GM21717 (cell line): ENCODE data around the gene PLEKHA5.
"Not testable (repeated sequence)": the region's sequence is repeated elsewhere in the genome, so short reads cannot be mapped to it uniquely, and the experiment has no call there.

Experiments used
- ATAC-seq: cut with Tn5 transposase; IDR thresholded peaks from one replicate; pipeline ENCODE4 v1.9.1; 2021; ENCODE audit warnings: mild to moderate bottlenecking, moderate library complexity; ENCODE audit not compliant: unreplicated experiment

The PLEKHA5 gene

DNA sequence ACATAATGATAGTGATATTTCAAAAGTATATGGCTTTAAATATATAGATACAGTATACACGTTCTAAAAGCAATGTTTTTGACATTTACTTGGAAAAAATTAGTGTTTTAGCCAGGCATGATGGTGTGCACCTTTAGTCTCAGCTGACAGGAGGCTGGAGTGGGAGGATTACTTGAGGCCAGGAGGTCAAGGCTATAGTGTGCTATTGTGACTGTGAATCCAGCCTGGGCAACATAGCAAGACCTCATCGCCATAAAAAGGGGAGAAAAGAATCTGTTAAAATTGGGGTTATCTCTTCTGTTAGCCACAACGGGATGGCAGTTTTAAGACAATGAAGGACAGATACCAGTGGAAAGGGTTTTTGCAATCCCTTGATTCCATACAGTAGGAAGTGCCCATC, 95.2 kb downstream of the PLEKHA5 start:
- no peak for ATAC-seq

DNA sequence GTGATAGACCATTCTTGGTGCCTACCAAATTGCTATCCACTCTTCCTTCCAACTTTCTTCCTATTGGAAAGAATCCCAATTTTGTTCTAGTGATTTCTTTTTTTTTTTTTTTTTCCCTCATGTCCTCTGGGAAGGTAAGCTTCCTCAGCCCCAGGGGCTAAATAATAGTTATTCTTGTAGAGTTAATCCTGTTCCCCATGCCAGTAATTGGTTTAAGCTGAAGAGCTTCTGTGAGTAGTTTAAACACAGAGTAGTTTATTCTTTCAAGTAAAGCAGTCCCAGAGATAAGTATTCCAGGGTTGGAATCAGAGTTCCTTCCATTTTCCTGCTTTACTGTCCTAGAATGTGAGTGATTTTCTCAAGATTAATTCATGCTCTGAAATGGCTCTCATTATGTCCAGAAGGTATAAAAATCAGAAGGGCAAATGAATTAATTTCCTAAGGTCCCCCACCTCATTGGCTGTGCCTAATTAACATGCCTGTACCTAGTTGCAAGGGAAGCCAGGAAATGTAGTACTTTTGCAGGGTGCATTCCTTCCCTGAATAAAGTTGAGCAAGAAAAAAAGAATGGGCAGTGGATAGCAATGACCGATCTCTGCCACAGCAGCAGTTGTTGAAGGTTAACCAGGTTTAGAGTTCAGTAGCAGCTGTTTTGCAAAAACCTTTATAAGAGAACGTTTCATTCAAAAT, 97.8 kb downstream of the PLEKHA5 start:
- no peak for ATAC-seq

DNA sequence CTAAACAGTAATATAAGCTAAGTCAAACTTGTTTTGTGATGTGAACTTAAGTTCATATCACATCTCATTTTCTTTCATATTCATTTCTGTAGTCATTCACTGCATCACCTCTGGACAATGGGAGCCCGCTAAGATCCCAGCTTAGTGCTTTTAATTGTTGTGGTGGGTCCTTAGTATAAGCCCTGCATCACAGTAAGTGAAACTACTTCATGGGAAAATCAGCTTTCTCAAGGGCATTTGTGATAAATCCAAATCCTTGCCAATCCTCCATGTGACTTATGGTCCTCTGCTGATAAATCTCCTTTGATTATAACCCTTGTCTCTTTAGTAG, 98.3 kb downstream of the PLEKHA5 start:
- ATAC-seq: no peak

DNA sequence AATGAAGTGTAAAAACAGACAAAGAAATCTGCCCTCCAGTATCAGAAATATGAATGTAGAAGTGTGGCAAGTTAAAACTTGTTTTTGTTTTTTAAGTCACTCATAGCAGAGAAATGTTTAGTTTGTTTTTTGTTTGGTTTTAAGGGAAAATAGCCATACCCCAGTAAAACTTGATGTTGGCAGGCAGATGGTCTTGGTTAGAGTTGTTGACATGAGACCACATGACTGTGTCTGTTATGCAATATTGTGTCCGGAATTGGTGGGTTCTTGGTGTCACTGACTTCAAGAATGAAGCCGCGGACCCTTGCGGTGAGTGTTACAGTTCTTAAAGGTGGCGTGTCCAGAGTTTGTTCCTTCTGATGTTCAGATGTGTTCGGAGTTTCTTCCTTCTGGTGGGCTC, 99.5 kb downstream of the PLEKHA5 start:
- ATAC-seq: not testable (repeated sequence)

DNA sequence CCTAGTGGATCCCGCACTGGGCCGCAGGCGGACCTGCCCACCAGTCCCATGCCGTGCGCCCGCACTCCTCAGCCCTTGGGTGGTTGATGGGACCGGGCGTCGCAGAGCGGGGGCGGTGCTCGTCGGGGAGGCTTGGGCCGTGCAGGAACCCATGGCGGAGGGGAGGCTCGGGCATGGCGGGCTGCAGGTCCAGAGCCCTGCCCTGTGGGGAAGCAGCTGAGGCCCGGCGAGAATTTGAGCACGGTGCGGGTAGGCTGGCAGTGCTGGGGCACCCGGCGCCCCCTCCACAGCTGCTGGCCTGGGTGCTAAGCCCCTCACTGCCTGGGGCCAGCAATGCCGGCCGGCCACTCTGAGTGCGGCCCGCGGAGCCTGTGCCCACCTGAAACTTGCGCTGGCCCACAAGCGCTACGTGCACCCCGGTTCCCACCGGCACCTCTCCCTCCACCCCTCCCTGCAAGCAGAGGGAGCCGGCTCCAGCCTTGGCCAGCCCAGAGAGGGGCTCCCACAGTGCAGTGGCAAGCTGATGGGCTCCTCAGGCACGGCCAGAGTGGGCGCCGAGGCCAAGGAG, 100.8 kb downstream of the PLEKHA5 start:
- ATAC-seq: no peak

DNA sequence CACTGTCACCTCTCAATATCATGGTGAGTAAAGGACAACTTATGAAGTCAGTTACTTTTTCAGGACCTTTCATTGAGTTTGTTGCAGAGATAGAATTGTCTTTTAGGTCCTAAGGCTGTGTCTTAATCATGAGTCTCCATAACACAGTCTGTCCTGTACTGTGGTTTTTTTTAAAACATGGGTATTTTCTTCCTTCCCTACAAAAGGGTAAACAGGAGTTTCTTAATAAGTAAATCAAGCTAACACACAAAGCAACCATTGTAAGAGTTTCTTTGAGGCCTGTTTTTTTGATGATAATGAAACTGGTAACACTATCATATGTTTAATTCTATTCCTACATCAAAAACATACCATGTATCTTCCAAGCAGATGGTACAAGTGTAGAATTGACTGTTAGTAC, 101.4 kb downstream of the PLEKHA5 start:
- no peak for ATAC-seq

DNA sequence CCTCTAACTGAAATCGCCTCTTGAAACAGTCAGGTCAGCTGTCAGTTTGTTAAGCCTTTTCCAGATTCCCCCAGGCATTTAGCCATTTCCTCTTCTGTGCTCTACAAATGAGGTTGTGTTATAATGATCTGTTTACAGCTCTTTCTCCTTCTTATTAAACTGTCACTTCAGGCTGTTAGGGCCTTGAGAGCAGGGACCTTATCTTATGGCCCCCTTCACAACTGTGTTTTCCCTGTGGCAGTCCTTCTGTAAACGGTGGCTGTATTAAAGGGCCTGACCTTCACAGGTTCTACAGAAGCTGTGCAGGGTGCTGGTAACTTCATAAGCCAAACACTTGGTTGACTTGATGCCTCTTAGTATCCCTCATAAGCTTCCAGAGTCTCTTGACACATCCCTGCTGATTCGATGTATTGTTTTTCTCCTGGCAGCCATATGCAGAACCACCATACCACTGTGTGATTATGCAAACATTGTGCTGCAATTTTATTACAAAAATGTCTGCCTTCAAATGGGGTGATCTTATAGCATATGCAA, 104.7 kb downstream of the PLEKHA5 start:
- ATAC-seq: no peak

DNA sequence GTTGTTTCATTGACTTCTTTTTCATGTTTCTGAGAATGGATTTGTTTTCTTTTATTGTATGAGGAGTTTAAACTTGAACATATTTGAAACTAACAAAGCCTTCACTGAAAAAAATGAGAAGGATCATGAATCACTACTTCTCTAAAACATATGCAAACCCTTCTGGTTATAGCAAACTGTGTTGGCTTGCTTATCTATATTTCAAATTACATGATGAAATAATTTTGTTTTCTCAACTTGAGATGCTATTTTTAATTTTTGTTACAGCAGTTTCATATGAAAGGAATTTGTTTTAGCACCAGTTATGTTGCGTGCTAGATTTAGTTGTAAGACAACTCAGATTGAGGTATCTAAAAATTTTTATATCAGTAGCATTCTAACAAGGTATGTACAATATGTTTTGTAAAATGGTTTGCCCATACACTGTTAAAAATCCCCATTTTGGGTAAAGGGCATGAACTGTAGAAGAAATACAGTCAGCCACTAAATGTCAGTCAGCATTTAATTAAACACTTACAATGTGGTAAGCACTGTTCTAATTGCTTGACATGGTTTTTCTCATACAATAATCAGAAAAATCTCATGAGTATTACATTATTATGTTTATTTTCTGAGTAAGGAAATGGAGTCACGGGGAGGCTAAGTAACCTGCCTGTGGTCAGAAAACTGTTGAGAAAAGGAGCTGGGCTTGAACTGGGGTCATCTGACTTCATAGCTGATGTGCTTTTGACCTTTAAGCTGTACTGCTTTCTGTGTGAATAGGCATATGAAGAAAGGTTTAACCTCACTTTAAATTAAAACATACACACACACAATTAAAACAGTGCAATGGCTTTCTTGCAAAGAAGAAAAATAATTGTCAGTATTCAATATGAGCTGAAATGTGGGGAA, 105.7 kb downstream of the PLEKHA5 start:
- ATAC-seq: no peak

DNA sequence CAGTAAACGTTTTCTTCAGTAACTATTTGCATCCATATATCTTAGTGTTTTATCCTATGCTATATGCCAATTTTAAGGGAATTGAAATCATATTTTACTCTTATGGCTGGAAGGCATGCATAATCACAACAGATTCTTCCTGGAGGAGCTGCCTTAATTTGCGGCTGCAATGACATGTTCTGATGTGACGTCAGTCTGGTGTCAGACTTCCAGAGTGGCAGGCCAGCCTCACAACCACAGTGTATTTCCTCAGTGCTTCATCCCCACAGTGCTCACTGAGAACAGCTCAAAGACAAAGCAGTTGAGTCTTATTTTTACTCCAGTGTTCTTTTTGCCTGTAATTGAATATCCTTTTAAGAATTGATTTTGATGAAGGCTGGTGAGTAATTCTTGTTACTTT, 107.1 kb downstream of the PLEKHA5 start:
- ATAC-seq: no peak

DNA sequence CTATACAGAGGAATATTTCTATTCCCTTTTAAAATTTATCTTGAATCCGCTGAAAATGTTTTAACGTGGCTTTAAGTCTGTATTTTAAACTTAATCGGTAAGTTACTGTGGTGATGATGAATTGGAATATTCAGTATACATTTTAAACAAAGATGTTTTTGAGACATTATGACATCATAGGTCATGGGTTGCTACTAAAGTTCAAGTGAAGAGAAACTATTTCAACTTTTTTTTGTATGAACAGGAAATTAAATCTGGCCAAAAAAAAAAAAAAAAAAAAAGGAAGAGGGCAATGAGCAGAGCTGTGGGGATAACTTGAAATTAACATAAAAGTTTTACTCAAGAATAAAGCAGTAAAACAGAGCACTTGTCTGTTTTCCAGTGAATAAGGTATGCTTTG, 109.0 kb downstream of the PLEKHA5 start:
- no peak for ATAC-seq

DNA sequence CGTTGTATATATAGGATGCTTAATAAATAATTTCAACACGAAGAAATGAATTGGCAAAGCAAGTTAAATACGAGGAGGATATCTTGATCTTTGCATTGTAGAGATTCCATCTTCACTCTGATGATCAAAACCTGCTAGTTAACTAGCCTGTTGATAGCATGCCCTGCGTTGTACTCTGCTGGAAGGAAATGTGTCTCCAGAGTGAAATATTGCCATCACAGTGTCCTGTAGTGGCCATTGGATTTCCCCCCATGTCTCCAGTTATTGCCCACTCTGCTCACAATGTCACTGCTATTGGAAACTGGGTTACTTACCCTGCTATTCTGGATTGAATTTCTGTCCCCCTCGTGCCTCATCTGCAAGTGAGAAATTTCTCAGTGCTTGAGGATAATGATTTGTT, 109.6 kb downstream of the PLEKHA5 start:
- no peak for ATAC-seq

DNA sequence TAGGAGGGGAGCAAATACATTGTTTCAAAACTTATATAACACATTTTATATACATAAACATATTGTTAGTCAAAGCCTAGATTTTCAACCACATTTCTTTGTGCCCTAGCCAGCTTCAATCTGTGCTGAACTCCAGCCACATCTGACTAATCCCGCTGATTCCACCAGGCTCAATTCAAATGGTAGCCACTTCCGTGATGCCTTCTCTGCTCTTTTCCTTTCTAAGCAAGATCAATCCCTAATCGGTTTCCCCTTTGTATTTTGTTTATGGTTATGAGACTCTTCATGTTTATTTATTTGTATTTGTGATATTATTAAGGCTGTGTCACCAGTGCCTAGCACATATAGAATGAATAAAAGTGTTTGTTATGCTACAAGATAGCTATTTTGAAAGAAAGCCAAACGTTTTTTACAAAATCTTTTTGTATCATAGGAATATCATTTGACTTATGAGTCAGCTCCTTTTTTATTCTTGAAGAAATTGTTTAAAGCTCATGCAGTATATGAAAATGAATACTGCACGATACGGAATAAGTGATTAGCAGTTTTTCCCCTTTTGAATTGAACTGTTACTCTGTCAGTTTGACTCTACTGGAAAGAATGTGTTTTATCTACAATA, 110.2 kb downstream of the PLEKHA5 start:
- no peak for ATAC-seq

DNA sequence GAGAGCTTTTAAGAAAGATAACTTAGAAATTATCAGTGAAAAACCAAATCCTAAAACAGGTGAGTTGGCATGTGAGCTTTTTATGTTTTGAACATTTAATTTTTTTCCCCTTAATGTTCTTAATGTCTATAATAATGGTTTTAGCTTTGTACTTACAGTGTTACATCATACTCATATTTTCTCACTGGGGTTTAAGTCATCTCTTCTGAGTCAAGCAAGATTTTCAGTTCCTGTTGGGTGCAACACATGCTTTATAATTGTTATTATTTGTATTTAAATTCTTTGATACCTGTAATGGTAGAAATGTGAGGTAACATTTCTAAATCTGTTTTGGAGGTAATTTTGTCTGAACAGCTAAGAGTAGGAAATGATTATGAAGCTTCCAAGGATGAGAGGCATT, 113.0 kb downstream of the PLEKHA5 start:
- ATAC-seq: no peak

DNA sequence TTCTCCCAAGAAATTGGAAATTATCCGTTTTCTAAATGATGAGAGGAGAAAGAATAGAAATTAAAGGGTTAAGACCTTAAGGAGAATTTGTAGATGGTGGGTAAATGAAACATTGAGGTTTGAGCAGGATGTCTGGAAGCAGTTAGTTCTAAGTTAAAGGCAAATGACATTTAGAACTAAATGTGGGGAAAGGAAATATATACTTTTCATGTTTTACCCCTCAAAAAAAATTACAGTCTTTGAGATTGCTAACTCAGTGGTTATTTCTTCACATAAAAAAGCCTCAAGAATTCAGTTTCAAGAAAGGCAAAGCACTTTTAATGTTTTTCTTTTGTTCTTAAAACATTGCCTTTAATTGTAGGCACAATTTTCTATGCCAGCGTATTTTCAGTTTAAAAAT, 114.0 kb downstream of the PLEKHA5 start:
- ATAC-seq: no peak

DNA sequence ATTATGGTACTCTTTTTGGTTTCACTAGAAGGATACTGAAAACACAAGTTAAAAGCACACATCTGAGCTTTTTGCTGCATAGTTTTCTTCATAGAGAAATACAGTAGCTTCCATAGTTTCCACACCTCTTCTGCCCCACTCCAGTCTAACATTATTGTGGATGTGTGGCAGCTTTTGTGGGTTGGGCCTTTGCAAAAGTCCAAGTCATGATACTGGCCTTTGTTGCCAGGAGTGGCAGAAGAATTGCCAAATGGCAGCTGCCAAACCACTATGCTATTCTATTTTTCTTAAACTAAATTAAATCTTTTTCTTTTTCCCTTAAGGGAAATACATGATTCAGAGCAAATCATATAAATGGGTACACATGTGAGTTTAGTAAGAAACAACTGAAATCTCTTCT, 114.8 kb downstream of the PLEKHA5 start:
- no peak for ATAC-seq

DNA sequence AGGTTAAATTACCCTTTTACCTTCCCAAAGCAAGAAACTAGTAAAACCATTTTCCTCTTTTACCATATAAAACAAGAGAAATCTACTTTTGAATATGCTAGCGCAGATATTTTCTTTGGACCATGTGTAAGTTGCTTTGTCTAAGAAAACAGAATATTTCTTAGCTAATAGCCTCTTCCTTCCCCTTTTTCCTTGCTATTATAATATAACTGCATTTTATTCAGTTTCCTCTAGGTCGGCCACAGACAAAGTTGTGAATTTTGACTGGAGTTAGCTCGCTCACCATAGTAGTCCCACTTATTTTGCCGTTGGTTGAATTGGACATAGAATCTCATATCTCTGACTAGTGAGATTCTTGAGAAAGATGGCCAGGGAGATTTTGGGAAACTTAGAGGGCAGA, 115.6 kb downstream of the PLEKHA5 start:
- ATAC-seq: no peak

DNA sequence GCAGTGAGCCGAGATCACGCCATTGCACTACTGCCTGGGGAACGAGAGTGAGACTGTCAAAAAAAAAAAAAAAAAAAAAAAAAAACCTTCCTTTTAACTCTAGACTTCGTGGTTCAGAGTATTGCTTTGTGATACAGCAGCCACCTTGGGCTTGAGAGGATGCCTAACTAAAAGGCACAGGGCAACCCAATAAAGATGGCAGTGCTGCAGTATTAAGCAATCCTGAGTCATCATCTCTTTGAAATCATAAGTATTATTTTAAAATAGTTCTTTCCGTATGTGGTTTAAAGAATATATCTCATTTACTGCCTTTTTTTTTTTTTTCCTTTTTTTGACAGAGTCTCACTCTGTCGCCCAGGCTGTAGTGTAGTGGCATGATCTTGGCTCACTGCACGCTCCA, 116.1 kb downstream of the PLEKHA5 start:
- no peak for ATAC-seq

DNA sequence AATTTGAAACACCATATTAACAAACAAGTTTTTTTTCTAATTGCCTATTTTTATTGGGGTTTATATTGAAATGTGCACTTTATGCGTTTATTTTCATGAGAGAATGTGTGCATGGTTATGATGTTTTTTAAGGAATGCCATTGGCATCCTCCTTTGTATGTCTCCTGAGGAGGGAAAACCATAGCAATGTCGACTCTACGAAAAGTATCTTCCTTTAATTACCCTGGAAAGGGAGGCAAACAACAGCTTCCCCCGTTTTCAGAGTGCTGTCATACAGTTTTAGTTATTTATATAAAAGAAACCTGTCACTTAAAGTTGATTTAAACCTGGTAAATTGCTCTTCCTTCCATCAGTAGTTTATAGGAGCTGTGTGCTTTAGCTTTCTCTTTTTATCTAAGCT, 117.4 kb downstream of the PLEKHA5 start:
- no peak for ATAC-seq

DNA sequence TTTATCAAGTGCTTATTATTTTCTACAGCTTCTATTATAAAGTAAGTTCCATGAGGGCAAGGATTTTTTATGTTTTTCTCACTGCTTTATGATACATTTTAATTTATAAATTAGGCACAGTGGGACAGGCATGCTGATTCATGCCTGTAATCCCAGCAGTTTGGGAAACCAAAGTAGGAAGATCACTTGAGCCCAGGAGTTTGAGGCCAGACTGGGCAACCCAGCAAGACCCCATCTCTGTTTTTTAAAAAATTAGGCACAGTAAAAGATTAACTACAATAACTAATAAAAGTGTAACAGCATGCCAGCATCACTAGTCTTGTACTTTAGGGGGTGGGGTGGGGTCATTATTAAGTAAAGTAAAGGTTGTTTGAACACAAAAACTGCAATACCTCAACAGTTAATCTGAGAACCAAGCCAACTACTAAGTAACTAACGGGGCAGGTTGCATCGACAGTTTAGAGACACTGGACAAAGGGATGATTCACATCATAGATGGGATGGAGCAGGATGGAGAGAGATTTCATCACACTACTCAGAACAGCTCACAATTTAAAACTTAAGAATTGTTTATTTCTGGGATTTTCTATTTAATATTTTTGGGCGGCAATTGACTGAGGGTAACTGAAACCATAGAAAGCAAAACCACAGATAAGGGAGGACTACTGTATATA, 119.5 kb downstream of the PLEKHA5 start:
- no peak for ATAC-seq

DNA sequence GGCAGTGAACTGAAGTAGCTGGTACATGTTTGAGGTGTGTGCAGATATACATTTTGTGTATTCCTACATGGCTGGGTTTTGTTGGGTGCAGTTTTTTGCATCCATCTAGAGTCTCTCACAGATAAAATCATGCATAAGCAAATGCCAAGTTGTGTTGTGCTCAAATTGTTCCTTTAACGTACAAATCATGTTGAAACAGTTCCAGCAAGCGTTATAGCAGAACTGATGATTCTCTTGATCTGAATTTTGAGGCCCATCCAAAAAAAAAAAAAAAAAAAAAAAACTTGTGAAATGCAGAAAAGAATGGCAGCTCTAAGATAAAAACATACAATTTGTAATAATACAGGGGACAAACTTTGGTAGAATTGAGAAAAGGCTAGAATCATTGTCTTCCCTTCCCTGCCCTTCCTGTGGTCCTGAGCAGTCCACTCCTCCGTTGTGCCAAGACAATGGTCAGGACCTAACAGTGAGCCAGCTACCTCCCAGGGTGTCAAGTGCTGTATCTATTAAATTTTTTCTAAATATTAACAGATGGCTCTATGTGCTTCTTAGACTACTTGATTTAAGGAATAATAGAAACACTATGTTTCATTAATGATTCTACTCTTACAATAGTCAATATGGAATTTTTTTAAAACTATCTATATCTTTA, 122.1 kb downstream of the PLEKHA5 start:
- ATAC-seq: no peak
